Dermis microvascular lymphatic vessel endothelial cell (primary cell): Measurements from ENCODE around the gene HGFAC. TPM values are rescaled to one million over a fixed set of nuclear protein-coding genes. Genes with fewer than 3 reads are reported as not detected.

Source experiments
- DNase-seq, 2 donors: peaks; one replicate each; pipeline versions ENCODE4 v3.0.0 to v3.0.0-alpha.2; 2010; ENCODE audit warnings: low read depth in 2 of 2
- total RNA-seq: library from RNA; depleted of rRNA; stranded (reverse); fragments of >200 nt; gene quantifications from 2 replicates; pipeline ENCODE4 v1.2.1, GENCODE V29; 2014

HGFAC gene
- under 0.01 and 0.13 TPM in 2 replicates for total RNA-seq

- DNase-seq: no peak
These were observed at the start of gene HGFAC for GRCh38 chr4:3441501-3442459. HGFAC (plus strand) TSS chr4:3441968; CDS start chr4:3442002, 34 bp downstream.

GRCh38 chr4:3392321-3392720, 49.4 kb upstream of the HGFAC start:
- DNase-seq: no peak

GRCh38 chr4:3393171-3393570, 48.6 kb upstream of the HGFAC start:
- no peak for DNase-seq

GRCh38 chr4:3396600-3396999, 45.2 kb upstream of the HGFAC start:
- DNase-seq: no peak

- no peak for DNase-seq
These were observed 44.6 kb upstream of the HGFAC start for GRCh38 chr4:3397128-3397527.

- DNase-seq: peak in 1 of 2 donors; percentile 22
These were observed 42.2 kb upstream of the HGFAC start for GRCh38 chr4:3399277-3400194.

GRCh38 chr4:3401436-3402171, 40.2 kb upstream of the HGFAC start:
- no peak for DNase-seq

- no peak for DNase-seq
These were observed 39.0 kb upstream of the HGFAC start for GRCh38 chr4:3402491-3403347.

GRCh38 chr4:3403348-3403906, 38.3 kb upstream of the HGFAC start:
- DNase-seq: no peak

GRCh38 chr4:3404546-3404945, 37.2 kb upstream of the HGFAC start:
- no peak for DNase-seq

GRCh38 chr4:3405176-3405575, 36.6 kb upstream of the HGFAC start:
- DNase-seq: no peak

GRCh38 chr4:3406021-3406420, 35.7 kb upstream of the HGFAC start:
- no peak for DNase-seq

- DNase-seq: no peak
These were observed 35.3 kb upstream of the HGFAC start for GRCh38 chr4:3406431-3406830.

- DNase-seq: no peak
These were observed 34.5 kb upstream of the HGFAC start for GRCh38 chr4:3407171-3407771.

GRCh38 chr4:3407930-3408792, 33.6 kb upstream of the HGFAC start:
- no peak for DNase-seq

- DNase-seq: no peak
These were observed 32.9 kb upstream of the HGFAC start for GRCh38 chr4:3408793-3409330.

GRCh38 chr4:3409571-3410091, 32.1 kb upstream of the HGFAC start:
- DNase-seq: no peak
